RPMI7951 (cell line): ENCODE measurements around the gene MAN1A2. TPM values are rescaled to one million over a fixed set of nuclear protein-coding genes. Genes with fewer than 3 reads are reported as not detected.

Experiments used
- DNase-seq: peaks from one replicate; pipeline ENCODE4 v3.0.0-alpha.2; 2012; ENCODE audit warnings: low read depth
- total RNA-seq: library from RNA; depleted of rRNA; stranded (reverse); fragments of >200 nt; shearing (Covaris generic); gene quantifications from 2 replicates; pipeline ENCODE4 v1.2.3, GENCODE V29; 2014; rRNA removed

The MAN1A2 gene
- total RNA-seq, 1 experiment from 2014 or later = 30.9 TPM

DNA sequence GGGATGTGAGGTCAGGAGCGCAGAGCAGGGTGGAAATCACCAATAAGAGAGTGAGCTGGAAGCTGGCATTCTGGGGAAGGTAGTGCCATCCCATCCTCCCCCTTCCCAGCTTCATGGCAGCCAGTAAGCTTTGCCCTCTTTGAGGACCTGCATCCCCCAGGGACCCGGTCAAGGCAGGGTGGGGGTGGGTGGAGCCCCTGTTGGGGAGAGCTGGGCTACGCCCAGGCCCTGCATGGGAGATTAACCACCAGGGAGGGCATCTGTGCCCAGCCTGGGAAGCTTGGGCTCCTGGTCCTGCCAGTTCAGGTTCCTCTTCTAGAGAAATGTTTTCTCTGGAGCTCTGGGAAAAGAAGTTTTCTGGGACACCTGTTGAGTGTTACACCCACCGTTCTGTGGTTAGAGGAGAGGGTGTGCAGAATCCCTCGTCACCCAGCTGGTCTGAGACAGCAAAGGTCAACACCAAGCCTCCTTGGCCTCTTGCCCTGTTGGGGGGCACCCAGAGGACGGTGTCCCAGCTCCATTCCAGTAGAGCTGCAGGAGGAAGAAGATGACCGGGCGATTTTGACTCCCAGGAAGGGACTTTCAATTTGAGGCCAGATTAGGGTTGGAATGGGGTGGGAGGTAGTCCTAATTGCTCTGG, 208.5 kb downstream of the MAN1A2 start:
- DNase-seq = no peak

DNA sequence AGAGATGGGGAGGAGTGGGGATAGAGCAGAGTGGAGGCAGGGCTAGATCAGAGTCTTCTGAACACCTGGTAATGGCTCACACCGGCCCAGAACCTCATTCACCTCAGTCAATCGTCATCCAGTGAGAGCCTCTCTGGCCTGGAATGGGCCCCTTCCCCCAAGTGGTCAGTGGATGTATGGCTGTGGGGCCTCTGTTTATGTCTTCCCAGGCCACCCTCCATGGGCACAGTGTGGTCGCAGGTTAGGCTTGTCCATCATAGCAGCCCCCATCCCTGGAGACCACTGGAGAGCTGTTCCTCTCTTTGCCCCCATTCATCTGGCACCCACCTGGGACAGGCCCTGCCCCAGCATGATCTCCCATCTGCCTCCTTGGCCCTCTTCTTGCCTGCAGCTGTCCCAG, 209.0 kb downstream of the MAN1A2 start:
- no peak for DNase-seq

DNA sequence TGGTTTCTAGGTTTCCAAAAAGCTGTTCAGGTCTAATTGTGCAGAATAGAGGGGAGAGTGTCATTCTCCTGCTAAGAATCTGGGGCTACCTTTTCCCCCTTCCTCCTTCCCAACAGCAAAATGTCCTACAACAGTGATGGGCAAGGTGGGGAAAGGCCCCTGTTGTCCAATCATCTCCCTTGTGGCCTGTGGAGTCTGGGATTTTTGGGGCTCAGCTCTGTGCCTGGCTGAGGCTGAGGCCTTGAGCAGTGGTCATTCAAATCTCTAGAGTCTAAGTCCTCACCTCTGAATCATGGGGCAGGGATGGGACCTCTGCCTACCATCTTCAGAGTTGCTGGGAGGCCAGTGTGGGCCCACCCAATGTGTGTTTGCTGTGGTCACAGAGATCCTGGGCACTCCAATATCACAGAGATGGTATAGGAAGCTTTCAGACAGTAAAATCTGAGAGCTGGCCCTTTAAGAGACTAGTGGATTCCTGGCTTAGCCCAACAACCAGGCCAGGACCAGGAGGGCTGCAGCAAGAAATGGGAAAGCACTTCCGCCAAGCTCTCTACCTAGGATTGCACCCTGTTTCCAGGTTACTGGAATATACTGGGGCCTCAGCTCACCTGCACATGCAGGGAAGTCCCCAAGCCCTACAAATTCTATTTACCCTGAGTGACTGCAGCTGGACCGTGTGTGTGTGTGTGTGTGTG, 210.1 kb downstream of the MAN1A2 start:
- no peak for DNase-seq

DNA sequence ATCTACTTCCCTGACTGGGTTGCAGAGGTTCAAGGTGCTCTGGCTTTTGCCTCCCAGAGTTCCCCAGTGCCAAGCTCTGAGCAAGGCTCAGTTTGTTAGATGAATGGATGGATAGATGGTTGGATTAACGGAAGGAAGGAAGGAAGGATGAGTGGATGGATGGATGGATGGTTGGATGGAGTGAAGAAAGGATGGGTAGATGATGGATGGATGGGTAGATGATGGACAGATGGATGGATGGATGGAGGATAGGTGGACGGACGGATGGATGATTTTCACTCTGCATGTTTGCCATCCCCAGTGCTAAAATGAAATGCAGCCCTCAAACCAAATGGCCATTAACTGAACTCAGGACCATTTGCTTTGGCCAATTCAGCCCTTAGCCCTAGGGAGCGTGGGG, 211.2 kb downstream of the MAN1A2 start:
- DNase-seq = no peak

Other genes starting within 250 kb of the MAN1A2 start
- 3.3 and 3.6 TPM in 2 replicates for gene TRIM45, start 245.7 kb upstream of the MAN1A2 start, total RNA-seq
- not detected in 2 replicates for gene VTCN1, start 156.5 kb upstream of the MAN1A2 start, total RNA-seq
- gene TENT5C, start 238.6 kb downstream of the MAN1A2 start, total RNA-seq = 0.36 and 0.78 TPM in 2 replicates